Osteocyte (in vitro differentiated cells): Measurements from ENCODE around the gene MRPS9. TPM values are rescaled to one million over a fixed set of nuclear protein-coding genes. Genes with fewer than 3 reads are reported as not detected.

Experiments used
- DNase-seq: peaks from one replicate; pipeline ENCODE4 v3.0.0; 2021; ENCODE audit warnings: mixed read lengths; ENCODE audit not compliant: unreplicated experiment; ENCODE audit errors: extremely low spot score
- H3K27ac Mint-ChIP-seq: one replicate; pipeline ENCODE4 v1.8.0; 2021; ENCODE audit warnings: mild to moderate bottlenecking, mixed read lengths; ENCODE audit not compliant: unreplicated experiment
- H3K27me3 Mint-ChIP-seq: one replicate; pipeline ENCODE4 v1.8.0; 2021; ENCODE audit warnings: mixed read lengths; ENCODE audit not compliant: unreplicated experiment
- H3K36me3 Mint-ChIP-seq: one replicate; pipeline ENCODE4 v1.8.0; 2021; ENCODE audit warnings: mixed read lengths; ENCODE audit not compliant: unreplicated experiment
- H3K4me1 Mint-ChIP-seq: one replicate; pipeline ENCODE4 v1.8.0; 2021; ENCODE audit warnings: mixed read lengths; ENCODE audit not compliant: unreplicated experiment
- H3K4me3 Mint-ChIP-seq: one replicate; pipeline ENCODE4 v1.8.0; 2021; ENCODE audit warnings: mild to moderate bottlenecking, moderate library complexity, mixed read lengths; ENCODE audit not compliant: unreplicated experiment
- H3K9me3 Mint-ChIP-seq: one replicate; pipeline ENCODE4 v1.8.0; 2021; ENCODE audit warnings: mixed read lengths; ENCODE audit not compliant: unreplicated experiment
- CTCF ChIP-seq: fragments of 200-600 bp; sonication (generic); IDR thresholded peaks from 2 replicates; pipeline ENCODE4 v1.5.0; 2021; ENCODE audit warnings: antibody characterized with exemption, mild to moderate bottlenecking, moderate library complexity
- long read RNA-seq: library from polyadenylated mRNA; unstranded; transcript quantifications from one replicate; pipeline ENCODE4 v2.0.0, GENCODE V29; 2021
- total RNA-seq: library from RNA; stranded (reverse); gene quantifications from 2 replicates; pipeline ENCODE4 v1.2.1, GENCODE V29; 2021

MRPS9 gene
- total RNA-seq, result 21.3 and 22.6 TPM in 2 replicates
- long read RNA-seq, transcript MRPS9-201 (11 exons, 1,500 nt), result major isoform, 219 of 253 reads
- long read RNA-seq, partial matches to known transcripts, result 5 of 253 reads
- long read RNA-seq, other reads (novel, unspliced or antisense), result 29 of 253 reads

GRCh38 chr2:105037572-105038382 lies at the start of gene MRPS9:
MRPS9 (plus strand) TSS chr2:105038069; CDS start chr2:105038093, 24 bp downstream.
- H3K4me1 Mint-ChIP-seq, result peaks cover 24% of the 10 kb centered on the region
- peak; percentile 99 for DNase-seq

GRCh38 chr2:105005181-105005951 lies 32.5 kb upstream of the MRPS9 start:
- H3K27me3 Mint-ChIP-seq, result peaks cover 9% of the 10 kb centered on the region
- no peak overlapping the region for H3K27ac Mint-ChIP-seq
- H3K36me3 Mint-ChIP-seq, result no peaks in the 10 kb centered on the region
- peaks cover 14% of the 10 kb centered on the region for H3K9me3 Mint-ChIP-seq
- H3K4me3 Mint-ChIP-seq, result no peak overlapping the region
- no peaks in the 10 kb centered on the region for H3K4me1 Mint-ChIP-seq
- no peak for DNase-seq
- no peak for TF ChIP-seq CTCF

More at GRCh38 chr2:105037572-105038382, at the start of gene MRPS9:
- TF ChIP-seq CTCF, result no peak
- H3K27ac Mint-ChIP-seq, result peak within 1 kb of the TSS; percentile 95
- H3K27me3 Mint-ChIP-seq, result no peaks in the 10 kb centered on the region
- H3K4me3 Mint-ChIP-seq, result peak within 1 kb of the TSS; percentile 94
- H3K36me3 Mint-ChIP-seq, result peaks cover 3% of the 10 kb centered on the region
- H3K9me3 Mint-ChIP-seq, result no peaks in the 10 kb centered on the region

DNA sequence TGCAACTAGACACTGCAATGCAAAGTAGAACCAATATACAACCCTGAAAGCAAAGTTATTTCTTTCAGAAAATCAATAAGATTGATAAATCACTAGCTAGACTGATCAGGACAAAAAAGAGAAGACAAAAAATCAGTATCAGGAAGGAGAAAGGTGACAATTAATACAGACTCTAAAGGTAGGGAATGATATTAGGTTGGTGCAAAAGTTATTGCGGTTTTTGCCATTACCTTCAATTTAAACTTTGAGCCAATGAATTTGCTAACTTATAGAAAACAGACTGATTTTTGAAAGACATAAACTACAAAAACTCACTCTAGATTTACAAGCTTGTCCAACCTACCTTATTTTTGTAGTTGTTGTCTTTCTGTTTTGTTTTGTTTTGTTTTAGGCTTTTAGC lies 30.5 kb upstream of the MRPS9 start:
- Mint-ChIP-seq H3K9me3 (peaks cover 14% of the 10 kb centered on the region), H3K4me3 (no peak overlapping the region), H3K27ac (no peak overlapping the region), H3K4me1 (no peaks in the 10 kb centered on the region), H3K36me3 (no peaks in the 10 kb centered on the region), H3K27me3 (peaks cover 4% of the 10 kb centered on the region)
- no peak for TF ChIP-seq CTCF
- DNase-seq, result no peak

DNA sequence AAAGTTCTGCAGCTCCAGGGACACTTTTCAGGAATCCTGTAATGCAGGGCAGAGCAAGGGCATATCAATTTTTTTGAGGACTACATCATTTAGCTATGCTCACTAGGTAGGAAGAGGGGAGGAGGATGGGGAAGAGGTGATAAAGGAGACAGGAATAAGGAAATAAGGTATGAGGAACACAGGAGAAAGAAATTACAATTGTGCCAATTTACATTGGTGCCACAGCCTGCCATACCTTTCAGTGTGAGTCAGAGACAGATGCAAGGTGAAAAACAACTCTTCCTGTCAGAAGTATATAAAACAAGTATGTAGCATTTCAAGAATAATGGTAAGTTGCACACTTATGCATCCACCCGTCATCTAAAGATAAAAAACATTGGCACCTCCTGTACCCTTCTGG lies 5.4 kb upstream of the MRPS9 start:
- Mint-ChIP-seq H3K27me3 (peaks cover 18% of the 10 kb centered on the region), H3K27ac (no peak overlapping the region), H3K4me3 (no peak overlapping the region), H3K4me1 (peaks cover 9% of the 10 kb centered on the region), H3K9me3 (peaks cover 4% of the 10 kb centered on the region), H3K36me3 (no peaks in the 10 kb centered on the region)
- no peak for DNase-seq
- TF ChIP-seq CTCF, result no peak

- no peak for TF ChIP-seq CTCF
- Mint-ChIP-seq H3K36me3 (no peaks in the 10 kb centered on the region), H3K9me3 (no peaks in the 10 kb centered on the region), H3K27ac (no peak overlapping the region), H3K4me1 (peaks cover 17% of the 10 kb centered on the region), H3K4me3 (no peak overlapping the region), H3K27me3 (peaks cover 13% of the 10 kb centered on the region)
- DNase-seq, result no peak
Measured at GRCh38 chr2:105034170-105034569, 3.7 kb upstream of the MRPS9 start.
